Testis (tissue), 2 donors: ENCODE measurements around the gene SVBP.

ENCODE experiments used
- POLR2A ChIP-seq: fragments of 450-650 bp; IDR thresholded peaks from one replicate; pipeline ENCODE4 v1.6.1; 2017; ENCODE audit warnings: antibody characterized with exemption, mild to moderate bottlenecking, moderate library complexity
- TF ChIP-seq, protein P1 (sequence below), 3 experiments: fragments of 450-650 bp in 2 of 3; fragments of 200-600 bp in 1 of 3; sonication (generic) in 1 of 3; IDR thresholded peaks; one replicate each; pipeline ENCODE4 v1.5.1; 2016 to 2019; ENCODE audit warnings: antibody characterized with exemption in 3 of 3, mild to moderate bottlenecking in 2 of 3, moderate library complexity in 1 of 3

GRCh38 chr1:42757892-42758275 lies 59.3 kb downstream of the SVBP start:
- TF ChIP-seq, protein P1, sequence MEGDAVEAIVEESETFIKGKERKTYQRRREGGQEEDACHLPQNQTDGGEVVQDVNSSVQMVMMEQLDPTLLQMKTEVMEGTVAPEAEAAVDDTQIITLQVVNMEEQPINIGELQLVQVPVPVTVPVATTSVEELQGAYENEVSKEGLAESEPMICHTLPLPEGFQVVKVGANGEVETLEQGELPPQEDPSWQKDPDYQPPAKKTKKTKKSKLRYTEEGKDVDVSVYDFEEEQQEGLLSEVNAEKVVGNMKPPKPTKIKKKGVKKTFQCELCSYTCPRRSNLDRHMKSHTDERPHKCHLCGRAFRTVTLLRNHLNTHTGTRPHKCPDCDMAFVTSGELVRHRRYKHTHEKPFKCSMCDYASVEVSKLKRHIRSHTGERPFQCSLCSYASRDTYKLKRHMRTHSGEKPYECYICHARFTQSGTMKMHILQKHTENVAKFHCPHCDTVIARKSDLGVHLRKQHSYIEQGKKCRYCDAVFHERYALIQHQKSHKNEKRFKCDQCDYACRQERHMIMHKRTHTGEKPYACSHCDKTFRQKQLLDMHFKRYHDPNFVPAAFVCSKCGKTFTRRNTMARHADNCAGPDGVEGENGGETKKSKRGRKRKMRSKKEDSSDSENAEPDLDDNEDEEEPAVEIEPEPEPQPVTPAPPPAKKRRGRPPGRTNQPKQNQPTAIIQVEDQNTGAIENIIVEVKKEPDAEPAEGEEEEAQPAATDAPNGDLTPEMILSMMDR (IDR thresholded peaks at IDR 0.05) = no peak
- no peak for TF ChIP-seq POLR2A
